ENCODE measurements around the gene LMTK3. TPM values are rescaled to one million over a fixed set of nuclear protein-coding genes. Genes with fewer than 3 reads are reported as not detected.

The LMTK3 gene
- total RNA-seq, 1 donor from 2014 or later, result 0.11 TPM

DNA sequence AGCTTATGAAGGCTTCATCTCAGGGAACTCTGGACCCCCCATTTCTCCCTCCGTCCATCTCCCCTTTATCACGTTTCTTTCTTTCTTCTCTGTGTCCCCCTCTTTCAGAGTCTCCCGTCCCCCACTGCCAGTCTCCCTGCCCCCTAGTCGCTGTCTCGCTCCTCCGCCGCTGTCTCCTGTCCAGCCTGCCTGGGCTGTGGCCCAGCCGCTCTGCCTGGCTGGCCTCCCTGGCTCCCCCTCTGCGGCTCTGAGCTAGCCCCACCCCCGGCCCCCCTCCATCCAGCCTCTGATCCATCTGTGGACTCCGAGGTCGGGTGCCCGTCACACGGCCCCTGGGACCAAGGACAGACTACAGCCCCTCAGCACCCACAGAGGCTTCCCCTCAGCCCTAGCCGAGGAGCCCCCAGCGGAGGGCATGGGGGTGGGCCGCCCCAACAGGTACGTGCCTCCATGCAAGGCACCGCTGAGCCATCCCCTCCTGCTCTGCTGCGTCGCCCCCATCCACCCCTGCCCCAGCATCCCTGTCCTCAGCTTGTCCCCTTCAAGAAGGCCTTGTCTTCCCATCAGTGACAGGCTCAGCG lies 57.4 kb downstream of the LMTK3 start:
- peaks cover 40 to 64% of the 10 kb centered on the region in 2 donors for H3K36me3 ChIP-seq
- intact Hi-C loops (cut with DNase I), result no loop called here
- no peaks in the 10 kb centered on the region for H3K9me3 ChIP-seq
- no peaks in the 10 kb centered on the region for H3K27me3 ChIP-seq
- H3K27ac ChIP-seq, result no peak overlapping the region
- no peak for DNase-seq (ENCODE audit: low spot score in 2 of 2)
- TF ChIP-seq, protein P1, sequence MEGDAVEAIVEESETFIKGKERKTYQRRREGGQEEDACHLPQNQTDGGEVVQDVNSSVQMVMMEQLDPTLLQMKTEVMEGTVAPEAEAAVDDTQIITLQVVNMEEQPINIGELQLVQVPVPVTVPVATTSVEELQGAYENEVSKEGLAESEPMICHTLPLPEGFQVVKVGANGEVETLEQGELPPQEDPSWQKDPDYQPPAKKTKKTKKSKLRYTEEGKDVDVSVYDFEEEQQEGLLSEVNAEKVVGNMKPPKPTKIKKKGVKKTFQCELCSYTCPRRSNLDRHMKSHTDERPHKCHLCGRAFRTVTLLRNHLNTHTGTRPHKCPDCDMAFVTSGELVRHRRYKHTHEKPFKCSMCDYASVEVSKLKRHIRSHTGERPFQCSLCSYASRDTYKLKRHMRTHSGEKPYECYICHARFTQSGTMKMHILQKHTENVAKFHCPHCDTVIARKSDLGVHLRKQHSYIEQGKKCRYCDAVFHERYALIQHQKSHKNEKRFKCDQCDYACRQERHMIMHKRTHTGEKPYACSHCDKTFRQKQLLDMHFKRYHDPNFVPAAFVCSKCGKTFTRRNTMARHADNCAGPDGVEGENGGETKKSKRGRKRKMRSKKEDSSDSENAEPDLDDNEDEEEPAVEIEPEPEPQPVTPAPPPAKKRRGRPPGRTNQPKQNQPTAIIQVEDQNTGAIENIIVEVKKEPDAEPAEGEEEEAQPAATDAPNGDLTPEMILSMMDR (IDR thresholded peaks at IDR 0.05), result no peak
- H3K4me1 ChIP-seq, result no peaks in the 10 kb centered on the region
- no peak overlapping the region for H3K4me3 ChIP-seq

DNA sequence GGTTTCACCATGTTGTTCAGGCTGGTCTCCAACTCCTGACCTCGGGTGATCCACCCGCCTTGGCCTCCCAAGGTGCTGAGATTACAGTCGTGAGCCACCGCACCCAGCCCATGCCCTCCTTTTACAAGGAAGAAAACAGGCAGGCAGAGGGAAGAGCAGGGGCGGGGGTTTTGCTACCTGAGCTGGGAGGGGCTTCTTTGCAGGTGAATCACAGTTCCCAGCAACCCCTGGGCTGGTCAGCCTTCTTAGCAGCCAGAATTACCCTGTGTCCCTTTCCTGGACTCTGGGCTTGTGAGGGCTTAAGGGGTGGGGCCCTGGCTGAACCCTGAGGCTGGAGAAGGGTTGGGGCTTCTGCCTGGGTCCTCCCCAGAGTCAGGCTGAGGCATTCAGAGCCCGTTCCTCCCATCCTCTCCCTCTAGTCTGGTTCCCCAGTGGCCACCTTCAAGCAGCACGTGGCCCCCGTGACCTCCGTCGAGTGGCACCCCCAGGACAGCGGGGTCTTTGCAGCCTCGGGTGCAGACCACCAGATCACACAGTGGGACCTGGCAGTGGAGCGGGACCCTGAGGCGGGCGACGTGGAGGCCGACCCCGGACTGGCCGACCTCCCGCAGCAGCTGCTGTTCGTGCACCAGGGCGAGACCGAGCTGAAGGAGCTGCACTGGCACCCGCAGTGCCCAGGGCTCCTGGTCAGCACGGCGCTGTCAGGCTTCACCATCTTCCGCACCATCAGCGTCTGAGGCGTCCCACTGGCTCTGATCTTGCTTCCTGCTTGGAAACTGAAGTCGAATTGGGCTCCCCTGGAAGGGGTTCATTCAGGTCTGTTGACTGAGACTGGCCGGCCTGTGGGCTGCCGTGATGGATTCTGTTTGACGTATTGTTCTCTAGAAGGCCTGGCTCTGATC lies 59.1 kb downstream of the LMTK3 start:
- Histone ChIP-seq H3K4me1 (no peaks in the 10 kb centered on the region), H3K4me3 (no peak overlapping the region), H3K27ac (no peak overlapping the region), H3K36me3 (peaks cover 47 to 77% of the 10 kb centered on the region in 2 donors), H3K27me3 (no peaks in the 10 kb centered on the region), H3K9me3 (no peaks in the 10 kb centered on the region)
- intact Hi-C loops (cut with DNase I), result no loop called here
- TF ChIP-seq, protein P1 (IDR thresholded peaks at IDR 0.05), result no peak
- no peak for DNase-seq (ENCODE audit: low spot score in 2 of 2)

DNA sequence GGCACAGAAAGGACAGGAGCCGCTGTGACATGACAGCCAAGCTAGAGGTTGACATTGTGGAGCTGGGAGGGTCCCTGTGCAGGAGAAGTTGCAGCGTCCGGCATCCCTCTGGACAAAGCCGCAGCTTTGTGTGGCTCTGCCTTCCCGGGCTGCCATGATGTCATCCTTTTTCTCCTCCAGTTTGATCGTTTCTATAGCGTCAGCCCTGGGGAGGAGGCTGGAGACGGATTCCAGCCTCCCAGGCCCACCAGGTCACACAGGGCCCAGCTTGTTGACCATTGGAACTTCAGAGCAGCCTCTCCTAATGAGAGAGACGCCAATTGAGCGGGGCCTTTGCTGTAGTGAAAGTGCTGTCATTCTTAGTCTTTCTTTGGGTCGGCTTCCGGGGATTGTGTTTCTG lies 60.0 kb downstream of the LMTK3 start:
- Histone ChIP-seq H3K9me3 (no peaks in the 10 kb centered on the region), H3K27ac (no peak overlapping the region), H3K4me1 (no peaks in the 10 kb centered on the region), H3K27me3 (no peaks in the 10 kb centered on the region), H3K4me3 (no peak overlapping the region), H3K36me3 (peaks cover 47 to 74% of the 10 kb centered on the region in 2 donors)
- intact Hi-C loops (cut with DNase I), result no loop called here
- DNase-seq (ENCODE audit: low spot score in 2 of 2), result no peak
- TF ChIP-seq, protein P1 (IDR thresholded peaks at IDR 0.05), result no peak

DNA sequence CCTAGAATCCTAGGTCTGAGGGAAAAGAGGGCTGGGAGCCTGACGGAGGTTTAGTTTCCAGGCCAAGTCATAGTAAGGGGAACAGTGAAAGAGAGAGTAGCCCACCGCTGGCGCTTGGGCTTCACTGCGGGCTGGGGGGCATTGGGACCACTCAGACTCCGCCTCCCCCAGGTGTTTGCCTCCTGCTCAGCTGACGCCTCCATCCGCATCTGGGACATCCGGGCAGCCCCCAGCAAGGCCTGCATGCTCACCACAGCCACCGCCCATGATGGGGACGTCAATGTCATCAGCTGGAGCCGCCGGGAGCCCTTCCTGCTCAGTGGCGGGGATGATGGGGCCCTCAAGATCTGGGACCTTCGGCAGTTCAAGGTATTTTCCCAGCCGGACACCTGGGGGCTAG lies 60.8 kb downstream of the LMTK3 start:
- H3K36me3 ChIP-seq, result peaks cover 47 to 68% of the 10 kb centered on the region in 2 donors
- no peak for DNase-seq (ENCODE audit: low spot score in 2 of 2)
- H3K9me3 ChIP-seq, result no peaks in the 10 kb centered on the region
- H3K27me3 ChIP-seq, result no peaks in the 10 kb centered on the region
- no peak overlapping the region for H3K27ac ChIP-seq
- TF ChIP-seq, protein P1 (IDR thresholded peaks at IDR 0.05), result no peak
- no peak overlapping the region for H3K4me3 ChIP-seq
- intact Hi-C loops (cut with DNase I), result no loop called here
- H3K4me1 ChIP-seq, result no peaks in the 10 kb centered on the region

DNA sequence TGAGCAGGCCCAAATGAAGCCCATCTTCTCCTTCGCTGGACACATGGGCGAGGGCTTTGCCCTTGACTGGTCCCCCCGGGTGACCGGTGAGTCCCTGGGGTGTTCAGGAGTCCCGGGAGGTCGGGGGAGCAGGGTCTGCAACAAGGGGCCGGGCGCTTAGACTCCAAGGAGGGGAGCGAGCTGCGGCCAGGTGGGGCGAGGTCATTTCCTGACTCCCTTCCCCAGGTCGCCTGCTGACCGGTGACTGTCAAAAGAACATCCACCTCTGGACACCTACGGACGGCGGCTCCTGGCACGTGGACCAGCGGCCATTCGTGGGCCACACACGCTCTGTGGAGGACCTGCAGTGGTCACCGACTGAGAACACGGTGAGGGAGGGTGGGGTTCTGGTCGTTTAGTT lies 61.2 kb downstream of the LMTK3 start:
- Histone ChIP-seq H3K27ac (no peak overlapping the region), H3K9me3 (no peaks in the 10 kb centered on the region), H3K27me3 (no peaks in the 10 kb centered on the region), H3K4me1 (no peaks in the 10 kb centered on the region), H3K4me3 (no peak overlapping the region), H3K36me3 (peaks cover 47 to 64% of the 10 kb centered on the region in 2 donors)
- no peak for DNase-seq (ENCODE audit: low spot score in 2 of 2)
- TF ChIP-seq, protein P1 (IDR thresholded peaks at IDR 0.05), result no peak
- intact Hi-C loops (cut with DNase I), result no loop called here
